GM21723 (cell line): ENCODE data around the gene ABTB1.

ENCODE experiments used
- ATAC-seq: cut with Tn5 transposase; IDR thresholded peaks from one replicate; pipeline ENCODE4 v1.9.1; 2021; ENCODE audit warnings: mild to moderate bottlenecking, moderate library complexity; ENCODE audit not compliant: unreplicated experiment

Gene ABTB1

DNA sequence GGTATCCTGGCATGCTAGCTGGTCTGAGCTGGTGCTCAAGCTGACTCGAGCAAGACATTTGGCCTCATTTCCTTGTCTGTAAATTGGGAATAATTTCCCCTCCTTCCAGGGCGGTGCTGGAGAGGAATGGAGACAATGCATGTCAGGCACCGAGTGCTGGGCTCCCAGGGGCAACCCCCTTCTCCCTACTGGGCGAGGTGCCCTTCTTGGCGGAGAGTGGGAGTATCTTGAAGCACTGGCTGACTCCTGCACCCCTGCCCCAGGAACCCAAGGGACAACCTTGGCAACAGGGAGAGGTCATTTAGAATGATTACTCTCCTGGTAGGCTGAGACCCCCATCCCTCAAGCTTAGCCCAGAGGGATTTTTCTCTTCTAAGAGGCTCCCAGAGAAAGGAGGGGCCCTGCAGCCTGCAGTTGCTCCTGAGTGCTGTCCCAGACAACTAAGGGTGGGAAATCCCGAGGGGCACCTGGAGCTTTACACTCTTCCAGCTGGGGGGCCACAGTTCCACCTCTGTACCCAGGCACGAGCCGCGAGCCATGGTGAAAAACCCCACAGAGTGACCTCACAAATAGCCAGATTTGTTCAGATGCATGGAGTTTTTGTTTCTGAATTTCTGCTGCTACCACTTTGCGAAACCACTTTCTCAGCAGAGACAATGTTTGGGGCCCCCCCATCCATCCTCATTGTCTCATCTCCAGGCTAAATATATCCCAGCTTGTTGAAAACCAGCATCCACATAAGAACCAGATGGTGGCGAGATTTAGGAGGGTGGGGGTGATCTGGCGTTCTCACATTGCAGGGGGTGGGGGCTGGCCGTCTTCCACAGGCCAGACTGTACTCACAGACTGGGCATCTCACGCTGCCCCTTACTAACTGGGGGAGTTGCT is 44.8 kb downstream of the ABTB1 start:
- ATAC-seq, result no peak

DNA sequence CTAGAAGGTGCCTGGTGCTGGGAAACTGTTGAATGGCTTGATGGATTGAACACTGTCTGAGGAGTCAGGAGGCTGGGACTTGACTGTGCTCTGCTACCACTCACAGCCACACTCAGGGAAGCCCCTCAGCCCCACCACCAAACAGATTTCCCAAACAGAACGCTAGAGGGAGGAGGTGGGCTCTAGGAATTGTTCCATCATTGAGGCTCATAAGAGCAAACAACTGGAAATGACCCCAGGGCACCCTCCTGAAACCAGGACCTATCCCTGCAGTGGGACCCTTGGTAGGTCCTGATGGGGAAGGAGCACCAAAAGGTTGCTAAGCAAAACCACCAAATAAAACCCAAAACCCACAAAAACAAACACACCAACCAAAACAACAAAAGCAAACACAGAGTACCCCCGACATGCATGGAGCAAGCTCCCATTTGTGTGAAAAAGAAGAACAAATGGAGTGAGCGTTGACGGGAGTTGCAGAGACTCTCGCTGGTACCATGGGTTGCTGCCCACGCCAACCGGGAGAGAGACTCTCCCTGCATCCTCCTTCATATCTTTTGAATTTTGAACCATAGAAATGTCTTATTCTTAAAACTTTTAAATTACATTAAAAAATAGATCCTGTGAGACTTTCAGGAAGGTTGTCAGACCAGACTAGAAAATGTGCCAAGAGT is 45.6 kb downstream of the ABTB1 start:
- ATAC-seq, result no peak

DNA sequence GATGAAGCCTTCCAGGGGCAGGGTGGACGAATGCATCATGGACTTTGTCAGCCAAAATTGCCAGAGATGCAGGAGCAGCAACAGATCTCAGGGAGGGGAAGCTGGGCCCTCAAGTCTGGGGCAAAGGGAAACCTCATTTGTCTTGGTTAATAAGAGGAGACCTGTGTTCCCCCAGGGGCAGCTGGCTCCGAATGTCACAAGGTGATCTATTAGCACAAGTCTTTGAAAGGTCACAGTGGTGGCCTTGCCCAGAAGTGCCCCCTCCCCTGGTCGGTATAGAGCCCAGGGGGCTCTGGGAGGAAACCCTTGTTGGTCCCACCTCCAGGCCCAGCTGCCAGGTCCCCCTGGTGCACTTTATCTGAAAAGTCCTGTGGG is 46.2 kb downstream of the ABTB1 start:
- no peak for ATAC-seq

DNA sequence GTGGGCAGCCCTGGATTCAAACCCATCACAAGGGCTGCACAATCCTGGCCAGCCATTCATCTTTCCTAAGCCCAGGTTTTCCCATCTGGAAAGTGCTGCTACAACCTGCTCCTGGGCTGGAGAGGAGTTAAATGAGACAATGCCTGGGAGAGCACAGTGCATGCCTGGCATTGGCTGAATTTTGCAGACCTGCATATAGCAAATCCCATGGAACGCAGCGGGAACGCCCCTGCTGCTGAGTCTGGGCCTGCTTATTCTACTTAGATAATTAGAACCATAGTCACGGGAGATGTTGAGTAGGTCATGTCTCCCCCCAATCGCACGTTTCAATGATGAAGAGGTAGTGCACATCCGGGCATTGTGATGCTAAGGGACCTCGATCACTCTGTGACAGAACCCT is 46.6 kb downstream of the ABTB1 start:
- no peak for ATAC-seq

DNA sequence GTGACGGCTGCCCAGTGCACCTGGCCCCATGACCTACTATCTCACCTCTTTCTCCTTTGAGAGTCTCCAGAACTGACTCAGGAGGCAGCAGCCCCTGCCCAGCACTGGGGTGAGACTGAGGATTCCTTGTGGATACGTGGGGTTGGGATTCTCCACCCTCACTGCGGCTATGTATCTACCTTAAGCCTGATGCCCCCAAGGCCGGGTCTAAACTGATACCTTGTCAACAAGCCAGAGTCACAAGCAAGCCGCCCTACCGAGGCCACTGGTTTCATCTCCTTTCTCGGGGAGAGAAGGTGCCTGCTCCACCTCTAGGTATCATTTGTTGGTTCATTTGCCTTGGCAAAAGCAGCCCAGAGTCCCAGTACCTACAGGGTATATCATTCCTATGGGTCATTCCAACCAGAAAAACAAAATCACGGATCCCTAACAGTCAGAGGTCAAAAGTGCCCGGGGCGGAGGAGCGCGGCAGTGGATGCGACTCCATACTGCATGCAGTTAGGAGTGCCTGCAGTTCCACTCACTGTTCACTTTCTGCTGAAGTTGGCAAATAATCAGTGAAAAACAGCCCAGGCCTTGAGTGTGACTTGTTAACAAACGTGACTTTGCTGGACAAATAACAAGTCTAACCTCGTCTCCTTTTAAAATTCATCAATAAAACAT is 47.5 kb downstream of the ABTB1 start:
- ATAC-seq, result no peak

DNA sequence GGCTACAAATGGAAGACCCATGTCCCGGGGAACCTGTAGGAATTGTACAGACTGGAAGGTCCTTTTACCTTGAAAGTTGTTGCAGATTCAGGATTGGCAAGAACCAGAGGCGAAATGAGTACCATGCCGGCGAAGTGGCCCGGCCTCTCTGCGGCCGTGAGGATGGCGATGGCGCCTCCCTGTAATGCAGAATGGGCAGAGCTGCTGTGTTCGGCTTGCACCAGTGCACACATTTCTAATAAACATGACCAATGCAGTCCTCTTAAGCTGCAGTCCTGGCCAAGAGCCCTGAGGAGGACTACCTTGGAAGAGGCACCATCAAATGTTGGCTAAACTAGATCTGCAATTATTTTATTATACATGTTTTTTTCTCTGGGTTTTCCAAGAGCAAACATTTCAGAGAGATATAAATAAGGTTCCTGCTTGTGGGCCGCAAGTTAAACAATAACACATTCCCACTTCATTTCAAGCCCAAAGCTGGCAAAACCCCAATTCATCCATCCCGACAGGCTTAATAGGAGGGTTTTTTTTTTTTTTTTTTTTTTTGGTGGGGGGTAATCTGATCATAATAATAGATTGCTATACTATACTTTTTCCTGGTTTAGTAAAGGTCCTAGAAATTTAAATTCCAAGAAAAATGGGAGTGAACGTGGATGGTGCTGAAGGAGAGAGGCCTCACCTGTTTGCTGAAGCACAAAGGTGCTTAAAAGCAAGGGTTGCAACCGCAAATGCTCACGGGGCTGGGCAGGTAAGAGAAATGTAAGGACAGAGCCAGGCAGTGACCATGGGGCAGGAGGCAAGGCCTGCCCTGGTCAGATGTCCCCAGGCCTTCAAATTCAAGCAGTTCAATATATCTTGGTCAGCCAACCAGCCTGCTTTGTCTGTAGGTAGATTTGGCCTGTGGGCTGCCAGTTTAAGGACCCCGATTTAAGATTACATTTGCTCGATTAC is 48.5 kb downstream of the ABTB1 start:
- ATAC-seq, result no peak

DNA sequence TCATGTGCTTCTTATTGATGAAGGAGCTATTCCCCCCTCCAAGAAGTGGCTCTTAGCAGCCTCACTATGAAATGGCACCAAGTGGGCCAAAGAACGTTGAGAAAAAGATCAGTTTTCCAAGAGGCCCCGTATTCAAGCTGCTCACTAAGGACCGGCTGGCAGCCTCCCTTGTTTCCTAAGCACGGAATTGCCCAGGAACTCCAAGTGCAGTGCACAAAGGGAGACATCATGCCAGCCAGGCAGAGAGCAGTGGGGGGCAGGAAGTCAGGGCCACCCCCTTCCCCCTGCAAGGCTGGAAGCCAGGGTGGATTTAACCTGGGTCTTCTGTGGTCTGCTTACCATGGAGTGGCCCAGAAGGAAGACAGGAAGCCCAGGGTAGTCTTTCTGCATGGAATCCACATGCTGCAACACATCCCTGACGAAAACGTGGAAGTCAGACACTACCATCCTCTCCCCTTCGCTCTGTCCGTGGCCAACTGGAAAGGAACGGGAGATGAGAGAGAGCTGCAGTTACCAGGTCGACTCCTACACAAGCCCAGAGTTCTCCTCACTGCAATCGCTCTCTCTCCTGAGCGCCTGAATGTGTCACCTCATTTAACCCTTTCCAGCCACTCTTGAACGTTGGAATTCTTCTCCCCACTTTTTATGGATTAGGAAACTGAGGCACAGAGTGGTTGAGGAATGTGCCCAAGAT is 49.5 kb downstream of the ABTB1 start:
- no peak for ATAC-seq

DNA sequence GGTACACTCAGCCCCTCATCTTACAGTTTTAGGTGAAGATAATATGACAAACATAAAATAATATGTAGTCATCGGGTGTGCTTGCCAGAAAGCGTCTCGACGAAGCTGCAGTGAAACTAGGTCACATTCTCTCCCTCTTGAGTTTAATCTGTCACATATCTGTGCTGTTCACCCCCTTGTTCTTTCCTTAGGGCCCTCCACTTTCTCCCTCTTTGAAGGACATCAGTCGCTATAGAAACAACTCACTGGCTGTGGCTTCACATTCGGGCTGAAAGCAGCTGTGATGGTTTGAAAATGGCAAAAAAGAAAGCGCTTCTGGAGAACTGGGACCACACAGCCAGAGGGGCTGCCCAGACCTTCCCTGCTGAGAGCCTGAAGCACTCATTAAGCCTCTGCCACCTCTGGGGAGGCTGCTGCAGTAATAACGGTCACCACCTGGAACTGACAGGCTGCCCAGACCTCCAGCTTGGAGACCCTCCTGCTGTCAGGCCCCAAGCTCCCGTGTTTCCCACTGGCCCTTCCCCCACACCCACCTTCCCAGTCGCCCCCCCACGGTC is 50.3 kb downstream of the ABTB1 start:
- ATAC-seq, result no peak

DNA sequence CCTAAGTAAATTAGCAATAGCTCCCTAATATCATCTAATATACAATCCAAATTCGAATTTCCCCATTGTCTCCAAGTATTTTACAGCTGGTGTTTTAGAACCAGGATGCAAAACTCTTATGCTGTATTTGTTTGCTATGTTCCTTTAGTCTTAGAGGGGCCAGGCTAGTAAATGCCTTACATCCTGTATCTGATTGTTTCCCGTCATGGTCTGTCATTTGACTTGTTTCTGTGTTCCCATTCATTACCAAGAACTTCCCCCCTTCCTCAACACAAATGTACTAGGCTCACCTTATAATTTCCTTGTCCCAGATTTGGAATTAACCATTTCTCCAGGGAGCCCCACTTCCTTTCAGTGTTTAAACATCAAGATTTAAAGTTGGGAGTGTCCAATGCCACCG is 54.1 kb downstream of the ABTB1 start:
- no peak for ATAC-seq

DNA sequence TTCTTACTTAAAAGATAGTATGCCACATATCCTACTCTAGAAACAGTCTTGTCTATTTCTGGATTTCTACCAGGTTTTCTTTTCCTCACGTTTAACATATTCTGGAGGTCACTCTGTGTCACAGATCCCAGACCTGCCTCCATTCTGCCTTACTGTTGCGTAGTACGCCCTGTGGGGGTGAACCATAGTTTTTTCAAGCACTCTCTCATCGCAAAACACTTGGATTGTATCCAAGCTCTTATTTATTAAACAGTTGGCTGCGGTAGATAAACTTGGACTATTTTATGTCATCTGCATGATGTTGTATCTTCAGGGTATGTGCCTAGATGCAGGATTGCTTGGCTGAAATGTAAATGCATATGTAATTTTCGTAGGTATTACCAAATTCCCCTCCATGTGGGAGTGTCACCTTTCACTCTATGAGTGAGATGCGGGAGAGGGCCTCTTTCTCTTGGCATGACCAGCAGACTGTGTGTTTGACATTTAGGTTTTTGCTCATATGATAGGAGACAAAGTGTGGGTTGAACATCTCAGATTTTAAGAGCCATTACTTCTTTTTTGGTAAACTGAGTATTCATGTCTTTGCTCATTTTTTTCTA is 55.8 kb downstream of the ABTB1 start:
- no peak for ATAC-seq

DNA sequence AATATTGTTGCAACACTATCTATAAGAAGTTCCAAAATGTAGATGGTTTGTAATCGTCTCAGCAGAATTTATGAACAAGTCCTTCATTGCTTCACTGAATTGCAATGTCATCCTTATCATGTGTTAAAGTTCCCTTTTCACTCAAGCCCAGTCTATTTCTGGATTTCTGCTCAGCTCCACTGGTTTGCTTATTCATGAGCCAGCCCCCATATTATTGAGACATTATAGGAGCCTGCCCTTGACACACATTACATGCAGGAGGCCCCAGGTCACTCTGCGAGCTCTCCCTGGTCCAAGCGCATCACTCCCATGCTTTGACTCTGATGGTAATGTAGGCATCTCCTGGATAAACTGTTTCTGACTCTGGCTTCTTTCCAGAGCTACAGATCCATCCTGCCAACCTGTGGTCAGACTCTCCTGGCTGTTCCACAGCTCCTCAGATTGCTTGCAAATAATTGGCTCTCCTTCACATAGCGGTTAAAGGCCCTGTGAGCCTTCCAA is 56.9 kb downstream of the ABTB1 start:
- no peak for ATAC-seq

DNA sequence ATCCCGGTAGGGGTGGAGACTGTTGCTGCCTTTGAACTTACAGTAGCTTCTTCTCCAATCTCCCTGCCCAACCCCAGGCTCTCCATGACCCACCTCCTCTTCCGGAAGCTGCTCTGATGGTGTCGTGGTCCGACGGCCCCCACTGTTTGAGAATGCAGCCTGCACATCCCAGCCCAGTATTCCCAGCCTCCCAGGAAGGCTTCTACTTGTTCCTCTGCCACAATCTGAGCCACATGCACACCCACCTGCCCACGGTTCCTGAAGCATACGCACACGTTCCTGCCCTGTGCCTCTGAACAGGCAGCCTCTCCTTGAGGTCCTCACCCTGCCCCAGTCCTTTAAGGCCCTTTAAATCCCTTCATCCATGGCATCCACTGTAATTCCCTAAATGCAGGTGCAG is 57.4 kb downstream of the ABTB1 start:
- no peak for ATAC-seq
